GM23248 (cell line): ENCODE data around the gene PRLR.

Experiments
- EZH2 ChIP-seq: fragments of 200-600 bp; sonication (generic); IDR thresholded peaks from 2 replicates; pipeline ENCODE4 v1.6.1; 2018; ENCODE audit warnings: antibody characterized with exemption, mild to moderate bottlenecking; ENCODE audit not compliant: insufficient read depth, poor library complexity, severe bottlenecking
- EZH2phosphoT487 ChIP-seq: fragments of 200-600 bp; sonication (generic); IDR thresholded peaks from 2 replicates; pipeline ENCODE4 v1.6.1; 2018; ENCODE audit warnings: antibody characterized with exemption, moderate library complexity, mild to moderate bottlenecking, low read depth; ENCODE audit not compliant: insufficient read depth

DNA sequence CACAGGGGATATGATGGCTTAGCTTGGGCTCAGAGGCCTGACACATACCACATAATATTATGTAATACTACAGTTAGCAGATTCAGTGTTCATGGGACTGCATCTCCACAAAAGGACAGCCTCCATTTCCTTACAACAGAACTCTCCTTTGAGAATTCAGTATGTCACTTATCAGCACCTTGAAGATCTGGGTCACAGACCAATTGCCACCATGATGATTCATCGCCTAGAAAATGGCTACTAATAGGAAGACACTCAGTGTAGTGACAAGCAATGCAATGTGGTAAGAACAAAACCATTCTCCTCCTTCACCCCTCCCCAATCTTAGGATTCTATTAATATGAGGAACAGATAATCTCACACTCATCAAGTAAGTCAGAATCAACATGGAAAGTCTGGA is 38.7 kb upstream of the PRLR start:
- TF ChIP-seq EZH2 (no peak), EZH2phosphoT487 (no peak)
